ENCODE results near the gene ZSCAN12. TPM values are rescaled to one million over a fixed set of nuclear protein-coding genes. Genes with fewer than 3 reads are reported as not detected.
A peak's percentile ranks its signal among the peaks of the same experiment; 100 is the strongest.

ZSCAN12 gene
- total and polyA plus RNA-seq, 10 of the 15 experiments (the other 5 are each of a cell fraction or from before 2014, with no cell fraction given): 1.2 to 12.2 (median 7.4) TPM

DNA sequence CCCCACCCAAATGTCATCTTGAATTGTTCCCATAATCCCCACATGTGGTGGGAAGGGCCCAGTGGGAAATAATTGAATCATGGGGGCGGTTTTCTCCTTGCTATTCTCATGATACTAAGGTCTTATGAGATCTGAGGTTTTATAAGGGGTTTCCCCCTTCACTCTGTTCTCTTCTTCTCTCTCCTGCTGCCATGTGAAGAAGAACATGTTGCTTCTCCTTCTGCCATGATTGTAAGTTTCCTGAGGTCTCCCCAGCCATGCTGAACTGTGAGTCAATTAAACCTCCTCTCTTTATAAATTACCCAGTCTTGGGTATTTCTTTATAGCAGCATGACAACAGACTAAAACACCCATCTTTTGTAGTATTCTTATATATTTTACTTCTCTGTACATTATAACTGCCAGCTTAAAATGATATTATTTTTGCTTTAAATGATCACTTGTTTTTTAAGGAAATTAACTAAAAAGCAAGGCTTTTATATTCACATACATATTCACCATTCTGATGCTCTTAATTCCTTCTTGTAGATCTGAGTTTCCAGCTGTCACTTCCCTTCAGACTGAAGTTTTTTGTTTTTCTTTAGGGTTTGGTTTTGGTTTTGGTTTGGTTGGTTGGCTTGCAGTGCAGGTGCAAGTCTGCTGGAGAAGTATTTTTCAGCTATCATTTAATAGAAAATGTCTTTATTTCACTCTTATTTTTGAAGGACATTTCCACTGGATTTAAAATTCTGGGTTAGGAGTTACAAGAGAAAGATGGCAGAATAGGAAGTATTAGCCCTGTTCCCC is 59.0 kb downstream of the ZSCAN12 start (continued):
- TF ChIP-seq E2F4 (IDR thresholded peaks at IDR 0.05; ENCODE audit: low read depth, low read length) (no peak), ZZZ3 (IDR thresholded peaks at IDR 0.05; ENCODE audit: control insufficient read depth, insufficient read length, low read depth) (no peak)

DNA sequence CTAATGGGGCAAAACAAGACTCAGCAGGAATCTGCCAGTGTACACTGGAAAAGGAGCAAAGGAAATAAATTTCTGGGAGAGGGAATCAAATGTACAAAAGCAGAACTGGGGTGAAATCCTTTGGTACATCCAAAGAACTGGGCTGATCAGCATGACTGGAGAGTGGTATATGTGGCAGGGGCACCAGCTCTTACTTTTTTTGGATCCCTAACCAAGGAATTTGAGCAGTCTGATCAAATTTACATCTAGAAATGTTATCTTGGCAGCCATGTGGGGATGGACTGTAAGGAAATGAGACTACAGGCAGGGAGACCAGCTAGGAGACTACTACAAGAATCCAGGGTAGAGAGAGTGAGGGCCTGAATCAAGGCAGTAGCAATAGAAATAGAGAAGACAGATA is 62.4 kb downstream of the ZSCAN12 start:
- Histone ChIP-seq H3K4me2 (ENCODE audit: control insufficient read depth, insufficient read depth) (peak overlapping the region; percentile 93), H3K9me3 (replicated peaks; ENCODE audit: control insufficient read depth, insufficient read depth, low read length) (peaks cover 12% of the 10 kb centered on the region; the same call in 2 of the 3 replicates), H3K27me3 (replicated peaks in 1 of 2; ENCODE audit: control insufficient read depth in 2 of 2, insufficient read depth in 2 of 2, low read length in 1 of 2) (no peaks in the 10 kb centered on the region), H3K4me1 (ENCODE audit: control insufficient read depth, insufficient read depth, low read length) (peaks cover 14% of the 10 kb centered on the region), H3K36me3 (ENCODE audit: control insufficient read depth in 2 of 2, insufficient read depth in 2 of 2, low read length in 1 of 2) (no peaks in the 10 kb centered on the region), H2AFZ (ENCODE audit: control insufficient read depth, low read depth, low read length) (peak overlapping the region; percentile 93; the same call in 1 of the 2 replicates), H3K4me3 (peak overlapping the region; percentile 72), H3K79me2 (ENCODE audit: control insufficient read depth, insufficient read depth, low read length) (no peaks in the 10 kb centered on the region), H3K27ac (ENCODE audit: control insufficient read depth, insufficient read depth) (peak overlapping the region; percentile 97), H4K20me1 (ENCODE audit: control insufficient read depth, insufficient read depth) (no peaks in the 10 kb centered on the region), H3K9ac (ENCODE audit: control insufficient read depth, insufficient read depth, low read length) (peak overlapping the region; percentile 97; the same call in 1 of the 2 replicates)
- in situ Hi-C loops (cut with MboI): loop anchor here (25.0 kb wide), 1 partner anchor 1675 kb away; the partner anchor contains the start of gene ZNF322
- ATAC-seq (no peak), DNase-seq (ENCODE audit: low read depth, low spot score) (no peak), FAIRE-seq (no peak)
- ChIA-PET POLR2A (interaction anchor here (1.9 to 2.4 kb wide), 3 partner anchors 13 to 73 kb away, joined by 5 to 8 read pairs (median 6); partner anchors contain the start of genes PGBD1 and ZKSCAN3), RAD21 (ENCODE audit: unreplicated experiment) (interaction anchor here (0.6 to 1.1 kb wide), 3 partner anchors 12 to 58 kb away, joined by 3 read pairs; partner anchors contain the start of gene ZKSCAN3), CTCF (interaction anchor here (1.2 to 4.6 kb wide), 2 partner anchors 17 to 84 kb away, joined by 3 to 50 read pairs; no protein-coding TSS in a partner anchor), SMC1A (ENCODE audit: uncharacterized antibody, unreplicated experiment) (interaction anchor here (0.8 to 4.8 kb wide), 7 partner anchors 10 to 112 kb away, joined by 3 to 22 read pairs (median 5); partner anchors contain the start of gene ZSCAN26)
- intact Hi-C loops (cut with micrococcal nuclease; ENCODE audit: unreplicated experiment): loop anchor here (5.0 kb wide), 1 partner anchor 70 kb away; the partner anchor contains the start of gene ZSCAN26
- TF ChIP-seq TAF1 (IDR thresholded peaks at IDR 0.05; ENCODE audit: borderline replicate concordance, low read depth, low read length): no peak
- TF ChIP-seq ASH2L (IDR thresholded peaks at IDR 0.05; ENCODE audit: borderline replicate concordance, low read depth): peak; percentile 6; the same call in 1 of the 2 replicates
- TF ChIP-seq, protein P1, sequence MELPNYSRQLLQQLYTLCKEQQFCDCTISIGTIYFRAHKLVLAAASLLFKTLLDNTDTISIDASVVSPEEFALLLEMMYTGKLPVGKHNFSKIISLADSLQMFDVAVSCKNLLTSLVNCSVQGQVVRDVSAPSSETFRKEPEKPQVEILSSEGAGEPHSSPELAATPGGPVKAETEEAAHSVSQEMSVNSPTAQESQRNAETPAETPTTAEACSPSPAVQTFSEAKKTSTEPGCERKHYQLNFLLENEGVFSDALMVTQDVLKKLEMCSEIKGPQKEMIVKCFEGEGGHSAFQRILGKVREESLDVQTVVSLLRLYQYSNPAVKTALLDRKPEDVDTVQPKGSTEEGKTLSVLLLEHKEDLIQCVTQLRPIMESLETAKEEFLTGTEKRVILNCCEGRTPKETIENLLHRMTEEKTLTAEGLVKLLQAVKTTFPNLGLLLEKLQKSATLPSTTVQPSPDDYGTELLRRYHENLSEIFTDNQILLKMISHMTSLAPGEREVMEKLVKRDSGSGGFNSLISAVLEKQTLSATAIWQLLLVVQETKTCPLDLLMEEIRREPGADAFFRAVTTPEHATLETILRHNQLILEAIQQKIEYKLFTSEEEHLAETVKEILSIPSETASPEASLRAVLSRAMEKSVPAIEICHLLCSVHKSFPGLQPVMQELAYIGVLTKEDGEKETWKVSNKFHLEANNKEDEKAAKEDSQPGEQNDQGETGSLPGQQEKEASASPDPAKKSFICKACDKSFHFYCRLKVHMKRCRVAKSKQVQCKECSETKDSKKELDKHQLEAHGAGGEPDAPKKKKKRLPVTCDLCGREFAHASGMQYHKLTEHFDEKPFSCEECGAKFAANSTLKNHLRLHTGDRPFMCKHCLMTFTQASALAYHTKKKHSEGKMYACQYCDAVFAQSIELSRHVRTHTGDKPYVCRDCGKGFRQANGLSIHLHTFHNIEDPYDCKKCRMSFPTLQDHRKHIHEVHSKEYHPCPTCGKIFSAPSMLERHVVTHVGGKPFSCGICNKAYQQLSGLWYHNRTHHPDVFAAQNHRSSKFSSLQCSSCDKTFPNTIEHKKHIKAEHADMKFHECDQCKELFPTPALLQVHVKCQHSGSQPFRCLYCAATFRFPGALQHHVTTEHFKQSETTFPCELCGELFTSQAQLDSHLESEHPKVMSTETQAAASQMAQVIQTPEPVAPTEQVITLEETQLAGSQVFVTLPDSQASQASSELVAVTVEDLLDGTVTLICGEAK (IDR thresholded peaks at IDR 0.05; ENCODE audit: borderline replicate concordance): no peak
- TF ChIP-seq FOXK2 (IDR thresholded peaks at IDR 0.05): no peak
- no TSS peak for BruUV-seq (replicated peaks)

Measured in GM12878 (cell line).